ENCODE measurements around the gene ISG20.

GRCh38 chr15:88641959-88642452 lies 3.2 kb downstream of the ISG20 start:
- TF ChIP-seq CTCF (IDR thresholded peaks at IDR 0.05) (no peak), POLR2A (IDR thresholded peaks at IDR 0.05) (no peak)
